Activated CD4-positive, alpha-beta T cell treated with anti-CD3 and anti-CD28 coated beads for 4 hours (primary cell): ENCODE data around the gene MIER2.

Source experiments
- DNase-seq, 2 donors: peaks; one replicate each; pipeline ENCODE4 v3.0.0-alpha.2; 2020

The MIER2 gene

GRCh38 chr19:377801-378581, 33.4 kb upstream of the MIER2 start:
- DNase-seq = no peak

- DNase-seq = no peak
These were observed 31.5 kb upstream of the MIER2 start for GRCh38 chr19:376111-376470.

- DNase-seq = no peak
These were observed 31.0 kb upstream of the MIER2 start for GRCh38 chr19:375395-376110.

- no peak for DNase-seq
These were observed 30.3 kb upstream of the MIER2 start for GRCh38 chr19:374886-375235.

- DNase-seq = no peak
These were observed 29.7 kb upstream of the MIER2 start for GRCh38 chr19:374183-374885.

- no peak for DNase-seq
These were observed 29.0 kb upstream of the MIER2 start for GRCh38 chr19:373391-374182.

GRCh38 chr19:372306-372890, 27.8 kb upstream of the MIER2 start:
- DNase-seq = no peak

GRCh38 chr19:371501-372168, 27.0 kb upstream of the MIER2 start:
- no peak for DNase-seq

- no peak for DNase-seq
These were observed 26.2 kb upstream of the MIER2 start for GRCh38 chr19:370641-371330.

- DNase-seq = no peak
These were observed 25.3 kb upstream of the MIER2 start for GRCh38 chr19:369876-370275.

- DNase-seq = no peak
These were observed 24.7 kb upstream of the MIER2 start for GRCh38 chr19:369256-369655.

- no peak for DNase-seq
These were observed 24.0 kb upstream of the MIER2 start for GRCh38 chr19:368630-369024.

GRCh38 chr19:367963-368629, 23.5 kb upstream of the MIER2 start:
- no peak for DNase-seq

- DNase-seq = no peak
These were observed 23.0 kb upstream of the MIER2 start for GRCh38 chr19:367561-367960.

- no peak for DNase-seq
These were observed 22.4 kb upstream of the MIER2 start for GRCh38 chr19:366951-367350.

GRCh38 chr19:366205-366783, 21.7 kb upstream of the MIER2 start:
- no peak for DNase-seq

- no peak for DNase-seq
These were observed 20.1 kb upstream of the MIER2 start for GRCh38 chr19:364496-365287.

GRCh38 chr19:362683-363082, 18.1 kb upstream of the MIER2 start:
- DNase-seq = no peak

- no peak for DNase-seq
These were observed 17.6 kb upstream of the MIER2 start for GRCh38 chr19:362154-362553.

GRCh38 chr19:359653-359925, 15.0 kb upstream of the MIER2 start:
- no peak for DNase-seq
